ENCODE data around the gene FLYWCH1. TPM values are rescaled to one million over a fixed set of nuclear protein-coding genes. Genes with fewer than 3 reads are reported as not detected.
A peak's percentile ranks its signal among the peaks of the same experiment; 100 is the strongest.

The FLYWCH1 gene
- total and polyA plus RNA-seq, 9 of the 15 experiments (the other 6 are each of a cell fraction or from before 2014, with no cell fraction given): 0.18 to 33.6 (median 11.3) TPM

DNA sequence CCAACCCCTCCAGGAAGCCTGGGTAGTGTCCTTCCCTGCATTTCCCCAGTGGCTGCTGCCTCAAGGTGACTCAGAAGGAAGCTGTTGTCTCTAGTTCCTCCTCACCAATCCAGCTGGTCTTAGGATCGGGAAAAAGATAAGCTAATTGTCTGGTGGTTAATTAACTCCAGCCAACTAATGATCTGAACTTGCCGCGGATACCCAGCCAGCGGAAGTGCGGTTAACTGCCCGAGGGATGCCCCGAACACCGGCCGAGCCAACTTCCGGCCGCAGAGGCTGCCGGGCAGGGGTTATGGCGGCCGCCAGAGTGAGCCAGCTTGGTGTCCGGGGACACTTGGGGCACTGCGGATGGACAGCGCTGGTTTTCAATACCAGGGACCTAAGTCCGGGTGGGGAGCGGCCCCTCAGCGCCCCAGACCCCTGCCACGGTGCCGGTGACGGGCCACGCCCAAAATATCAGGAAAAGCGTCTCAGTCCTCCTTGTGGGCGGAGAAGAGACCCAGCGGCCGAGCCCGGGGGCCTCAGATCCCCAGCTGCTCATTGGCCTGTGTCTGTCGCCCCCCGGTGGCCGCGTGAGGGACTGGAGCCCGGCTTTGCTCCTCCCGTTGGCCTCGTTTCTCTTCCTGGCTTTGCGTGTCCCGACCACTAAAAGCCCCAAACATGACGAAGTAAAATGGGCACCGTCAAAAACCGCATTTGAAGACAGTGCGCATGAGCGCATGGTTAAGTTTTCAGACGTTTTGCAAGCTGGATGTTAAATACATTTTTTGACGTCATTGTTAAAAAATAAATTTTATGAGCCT, 43.5 kb upstream of the FLYWCH1 start (continued):
- TF ChIP-seq, protein P1, sequence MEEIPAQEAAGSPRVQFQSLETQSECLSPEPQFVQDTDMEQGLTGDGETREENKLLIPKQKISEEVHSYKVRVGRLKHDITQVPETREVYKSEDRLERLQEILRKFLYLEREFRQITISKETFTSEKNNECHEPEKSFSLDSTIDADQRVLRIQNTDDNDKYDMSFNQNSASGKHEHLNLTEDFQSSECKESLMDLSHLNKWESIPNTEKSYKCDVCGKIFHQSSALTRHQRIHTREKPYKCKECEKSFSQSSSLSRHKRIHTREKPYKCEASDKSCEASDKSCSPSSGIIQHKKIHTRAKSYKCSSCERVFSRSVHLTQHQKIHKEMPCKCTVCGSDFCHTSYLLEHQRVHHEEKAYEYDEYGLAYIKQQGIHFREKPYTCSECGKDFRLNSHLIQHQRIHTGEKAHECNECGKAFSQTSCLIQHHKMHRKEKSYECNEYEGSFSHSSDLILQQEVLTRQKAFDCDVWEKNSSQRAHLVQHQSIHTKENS (CRISPR knock-in tag; IDR thresholded peaks at IDR 0.05): no peak
- no peak for TF ChIP-seq HOXB6 (CRISPR knock-in tag; IDR thresholded peaks at IDR 0.05; ENCODE audit: borderline replicate concordance)
- no peak for TF ChIP-seq TRIM25 (IDR thresholded peaks at IDR 0.05; ENCODE audit: borderline replicate concordance)
- TF ChIP-seq MTA1 (IDR thresholded peaks at IDR 0.05; ENCODE audit: borderline replicate concordance): no peak
- no peak for TF ChIP-seq KDM2B (CRISPR knock-in tag; IDR thresholded peaks at IDR 0.05)
- TF ChIP-seq DACH1 (IDR thresholded peaks at IDR 0.05; ENCODE audit: partially characterized antibody): peak; percentile 66
- TF ChIP-seq, protein P2, sequence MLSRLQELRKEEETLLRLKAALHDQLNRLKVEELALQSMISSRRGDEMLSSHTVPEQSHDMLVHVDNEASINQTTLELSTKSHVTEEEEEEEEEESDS (CRISPR knock-in tag; IDR thresholded peaks at IDR 0.05): no peak
- TF ChIP-seq ZNF589 (CRISPR knock-in tag; IDR thresholded peaks at IDR 0.05; ENCODE audit: low read depth): peak; percentile 99
- TF ChIP-seq PTRF (tag; IDR thresholded peaks at IDR 0.05): no peak
- TF ChIP-seq ZBTB17 (CRISPR knock-in tag; IDR thresholded peaks at IDR 0.05): peak; percentile 68; the same call in 1 of the 2 replicates
- TF ChIP-seq PHB (CRISPR knock-in tag; IDR thresholded peaks at IDR 0.05): no peak
- TF ChIP-seq SUPT5H (IDR thresholded peaks at IDR 0.05): peak; percentile 90
- TF ChIP-seq NCOA1 (IDR thresholded peaks at IDR 0.05; ENCODE audit: low read depth): peak; percentile 6; the same call in 1 of the 2 replicates
- no peak for TF ChIP-seq EZH2 (IDR thresholded peaks at IDR 0.05; ENCODE audit: borderline replicate concordance, low read depth, low read length)
- TF ChIP-seq ZNF274 (IDR thresholded peaks at IDR 0.05; ENCODE audit: borderline replicate concordance, low read depth, low read length): no peak
- TF ChIP-seq, protein P3, sequence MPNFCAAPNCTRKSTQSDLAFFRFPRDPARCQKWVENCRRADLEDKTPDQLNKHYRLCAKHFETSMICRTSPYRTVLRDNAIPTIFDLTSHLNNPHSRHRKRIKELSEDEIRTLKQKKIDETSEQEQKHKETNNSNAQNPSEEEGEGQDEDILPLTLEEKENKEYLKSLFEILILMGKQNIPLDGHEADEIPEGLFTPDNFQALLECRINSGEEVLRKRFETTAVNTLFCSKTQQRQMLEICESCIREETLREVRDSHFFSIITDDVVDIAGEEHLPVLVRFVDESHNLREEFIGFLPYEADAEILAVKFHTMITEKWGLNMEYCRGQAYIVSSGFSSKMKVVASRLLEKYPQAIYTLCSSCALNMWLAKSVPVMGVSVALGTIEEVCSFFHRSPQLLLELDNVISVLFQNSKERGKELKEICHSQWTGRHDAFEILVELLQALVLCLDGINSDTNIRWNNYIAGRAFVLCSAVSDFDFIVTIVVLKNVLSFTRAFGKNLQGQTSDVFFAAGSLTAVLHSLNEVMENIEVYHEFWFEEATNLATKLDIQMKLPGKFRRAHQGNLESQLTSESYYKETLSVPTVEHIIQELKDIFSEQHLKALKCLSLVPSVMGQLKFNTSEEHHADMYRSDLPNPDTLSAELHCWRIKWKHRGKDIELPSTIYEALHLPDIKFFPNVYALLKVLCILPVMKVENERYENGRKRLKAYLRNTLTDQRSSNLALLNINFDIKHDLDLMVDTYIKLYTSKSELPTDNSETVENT (CRISPR knock-in tag; IDR thresholded peaks at IDR 0.05): peak; percentile 76; the same call in 1 of the 2 replicates
- peak; percentile 73 for TF ChIP-seq FOXJ2 (tag; IDR thresholded peaks at IDR 0.05)
- no peak for TF ChIP-seq ESRRB (CRISPR knock-in tag; IDR thresholded peaks at IDR 0.05; ENCODE audit: borderline replicate concordance)
- no peak for TF ChIP-seq CBX5 (IDR thresholded peaks at IDR 0.05; ENCODE audit: borderline replicate concordance, low read depth)
- TF ChIP-seq SRSF3 (IDR thresholded peaks at IDR 0.05; ENCODE audit: insufficient read depth, low read length): no peak

All from K562 (cell line).